ENCODE data around the gene AP5S1.
A peak's percentile ranks its signal among the peaks of the same experiment; 100 is the strongest.

The AP5S1 gene

GRCh38 chr20:3818155-3819151, 1.9 kb upstream of the AP5S1 start:
- Histone ChIP-seq H3K27ac (ENCODE audit: low read length) (no peak overlapping the region), H4K20me1 (ENCODE audit: insufficient read depth, low read length) (no peaks in the 10 kb centered on the region), H3K27me3 (ENCODE audit: low read depth, low read length) (peaks cover 9% of the 10 kb centered on the region; the same call in 1 of the 2 replicates), H3K4me1 (ENCODE audit: low read length) (peaks cover 11% of the 10 kb centered on the region), H2AFZ (ENCODE audit: low read depth, low read length) (no peak overlapping the region), H3K36me3 (replicated peaks; ENCODE audit: low read depth, low read length) (peaks cover 5% of the 10 kb centered on the region), H3K4me3 (ENCODE audit: low read length) (no peak overlapping the region), H3K9me3 (ENCODE audit: insufficient read depth, low read length) (no peaks in the 10 kb centered on the region), H3K9ac (ENCODE audit: low read length) (no peak overlapping the region), H3K79me2 (ENCODE audit: low read length) (peaks cover 7% of the 10 kb centered on the region), H3K4me2 (ENCODE audit: low read length) (no peak overlapping the region)
- TF ChIP-seq EZH2phosphoT487 (IDR thresholded peaks at IDR 0.05; ENCODE audit: low read depth), result no peak
- TF ChIP-seq, protein P1, sequence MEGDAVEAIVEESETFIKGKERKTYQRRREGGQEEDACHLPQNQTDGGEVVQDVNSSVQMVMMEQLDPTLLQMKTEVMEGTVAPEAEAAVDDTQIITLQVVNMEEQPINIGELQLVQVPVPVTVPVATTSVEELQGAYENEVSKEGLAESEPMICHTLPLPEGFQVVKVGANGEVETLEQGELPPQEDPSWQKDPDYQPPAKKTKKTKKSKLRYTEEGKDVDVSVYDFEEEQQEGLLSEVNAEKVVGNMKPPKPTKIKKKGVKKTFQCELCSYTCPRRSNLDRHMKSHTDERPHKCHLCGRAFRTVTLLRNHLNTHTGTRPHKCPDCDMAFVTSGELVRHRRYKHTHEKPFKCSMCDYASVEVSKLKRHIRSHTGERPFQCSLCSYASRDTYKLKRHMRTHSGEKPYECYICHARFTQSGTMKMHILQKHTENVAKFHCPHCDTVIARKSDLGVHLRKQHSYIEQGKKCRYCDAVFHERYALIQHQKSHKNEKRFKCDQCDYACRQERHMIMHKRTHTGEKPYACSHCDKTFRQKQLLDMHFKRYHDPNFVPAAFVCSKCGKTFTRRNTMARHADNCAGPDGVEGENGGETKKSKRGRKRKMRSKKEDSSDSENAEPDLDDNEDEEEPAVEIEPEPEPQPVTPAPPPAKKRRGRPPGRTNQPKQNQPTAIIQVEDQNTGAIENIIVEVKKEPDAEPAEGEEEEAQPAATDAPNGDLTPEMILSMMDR (IDR thresholded peaks at IDR 0.05; ENCODE audit: low read depth, low read length), result peak; percentile 41

GRCh38 chr20:3819411-3820047, 818 bp upstream of the AP5S1 start:
- H3K9ac ChIP-seq (ENCODE audit: low read length), result peak overlapping the region; percentile 86
- peaks cover 9% of the 10 kb centered on the region; the same call in 1 of the 2 replicates for H3K27me3 ChIP-seq (ENCODE audit: low read depth, low read length)
- H3K27ac ChIP-seq (ENCODE audit: low read length), result peak overlapping the region; percentile 85
- peaks cover 12% of the 10 kb centered on the region for H3K36me3 ChIP-seq (replicated peaks; ENCODE audit: low read depth, low read length)
- H3K9me3 ChIP-seq (ENCODE audit: insufficient read depth, low read length), result no peaks in the 10 kb centered on the region
- peak overlapping the region; percentile 75 for H3K4me2 ChIP-seq (ENCODE audit: low read length)
- TF ChIP-seq, protein P1 (IDR thresholded peaks at IDR 0.05; ENCODE audit: low read depth, low read length), result no peak
- no peak for TF ChIP-seq EZH2phosphoT487 (IDR thresholded peaks at IDR 0.05; ENCODE audit: low read depth)
- peak overlapping the region; percentile 94 for H2AFZ ChIP-seq (ENCODE audit: low read depth, low read length)
- peaks cover 11% of the 10 kb centered on the region for H3K4me1 ChIP-seq (ENCODE audit: low read length)
- H3K79me2 ChIP-seq (ENCODE audit: low read length), result peaks cover 7% of the 10 kb centered on the region
- H3K4me3 ChIP-seq (ENCODE audit: low read length), result peak overlapping the region; percentile 82
- no peaks in the 10 kb centered on the region for H4K20me1 ChIP-seq (ENCODE audit: insufficient read depth, low read length)

DNA sequence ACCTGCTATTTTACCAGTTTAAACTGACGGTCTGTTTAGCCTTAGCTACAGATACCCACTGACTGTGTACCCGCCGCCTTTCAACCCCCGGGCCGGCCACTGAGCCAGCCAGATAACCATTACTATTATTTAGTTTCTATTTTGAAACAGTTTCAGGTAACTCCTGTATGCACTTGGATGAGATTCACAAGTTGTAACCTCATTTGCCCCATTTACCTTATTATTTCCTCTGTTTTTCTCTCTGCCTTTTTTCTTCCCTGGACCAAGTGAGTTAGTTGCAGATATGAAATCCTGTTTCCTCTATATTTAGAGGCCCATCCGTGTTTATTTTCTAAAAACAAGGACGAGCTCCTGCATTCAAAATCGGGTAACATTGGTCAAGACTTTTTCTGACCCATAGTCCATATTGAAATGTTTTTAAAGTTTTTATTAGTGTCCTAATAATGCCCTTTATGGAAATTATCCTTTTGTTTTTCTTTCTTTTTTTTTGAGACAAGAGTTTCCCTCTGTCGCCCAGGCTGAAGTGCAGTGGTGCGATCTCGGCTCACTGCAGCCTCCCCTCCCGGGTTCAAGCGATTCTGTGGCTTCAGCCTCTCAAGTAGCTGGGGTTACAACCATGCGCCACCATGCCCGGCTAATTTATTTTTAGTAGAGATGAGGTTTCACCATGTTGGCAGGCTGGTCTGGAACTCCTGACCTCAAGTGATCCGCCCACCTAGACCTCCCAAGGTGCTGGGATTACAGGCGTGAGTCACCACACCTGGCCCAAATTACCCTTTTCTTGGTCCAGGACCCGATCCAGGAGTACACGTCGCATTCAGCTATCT, 767 bp downstream of the AP5S1 start:
- peaks cover 15% of the 10 kb centered on the region for H3K36me3 ChIP-seq (replicated peaks; ENCODE audit: low read depth, low read length)
- peak overlapping the region; percentile 86 for H3K9ac ChIP-seq (ENCODE audit: low read length)
- peaks cover 11% of the 10 kb centered on the region for H3K4me1 ChIP-seq (ENCODE audit: low read length)
- peak overlapping the region; percentile 85 for H3K27ac ChIP-seq (ENCODE audit: low read length)
- peak overlapping the region; percentile 82 for H3K4me3 ChIP-seq (ENCODE audit: low read length)
- H4K20me1 ChIP-seq (ENCODE audit: insufficient read depth, low read length), result no peaks in the 10 kb centered on the region
- H3K79me2 ChIP-seq (ENCODE audit: low read length), result peaks cover 7% of the 10 kb centered on the region
- peaks cover 5% of the 10 kb centered on the region; the same call in 1 of the 2 replicates for H3K27me3 ChIP-seq (ENCODE audit: low read depth, low read length)
- H3K4me2 ChIP-seq (ENCODE audit: low read length), result peak overlapping the region; percentile 87
- H3K9me3 ChIP-seq (ENCODE audit: insufficient read depth, low read length), result no peaks in the 10 kb centered on the region
- TF ChIP-seq EZH2phosphoT487 (IDR thresholded peaks at IDR 0.05; ENCODE audit: low read depth), result no peak
- TF ChIP-seq, protein P1 (IDR thresholded peaks at IDR 0.05; ENCODE audit: low read depth, low read length), result no peak
- peak overlapping the region; percentile 84 for H2AFZ ChIP-seq (ENCODE audit: low read depth, low read length)
